GM12873 (cell line): ENCODE data around the gene PPHLN1.

Experiments
- TF ChIP-seq, protein P1 (sequence below): IDR thresholded peaks from 2 replicates; pipeline ENCODE4 v1.5.1; 2012; ENCODE audit warnings: low read depth, mild to moderate bottlenecking, moderate library complexity, low read length, control low read depth; ENCODE audit not compliant: insufficient read depth; ENCODE audit errors: missing control alignments

PPHLN1 gene

DNA sequence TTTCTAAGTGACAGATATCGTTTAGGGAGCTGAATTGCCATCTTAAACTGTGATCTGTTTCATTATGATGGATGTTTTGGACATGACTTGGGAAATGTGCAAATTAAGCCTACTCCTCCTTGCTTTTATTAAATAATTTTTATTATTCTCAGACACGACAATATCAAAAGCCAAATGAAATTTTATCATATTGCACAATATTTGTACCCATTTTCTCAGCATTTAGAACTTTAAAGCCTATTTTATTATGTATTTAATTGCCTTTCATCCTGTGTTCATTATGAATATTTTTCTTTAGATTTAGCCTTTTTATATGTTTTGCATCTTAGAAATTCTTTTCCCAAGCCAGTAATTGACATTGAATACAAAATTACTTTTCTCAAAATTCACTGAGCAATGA lies 102.9 kb downstream of the PPHLN1 start:
- TF ChIP-seq, protein P1, sequence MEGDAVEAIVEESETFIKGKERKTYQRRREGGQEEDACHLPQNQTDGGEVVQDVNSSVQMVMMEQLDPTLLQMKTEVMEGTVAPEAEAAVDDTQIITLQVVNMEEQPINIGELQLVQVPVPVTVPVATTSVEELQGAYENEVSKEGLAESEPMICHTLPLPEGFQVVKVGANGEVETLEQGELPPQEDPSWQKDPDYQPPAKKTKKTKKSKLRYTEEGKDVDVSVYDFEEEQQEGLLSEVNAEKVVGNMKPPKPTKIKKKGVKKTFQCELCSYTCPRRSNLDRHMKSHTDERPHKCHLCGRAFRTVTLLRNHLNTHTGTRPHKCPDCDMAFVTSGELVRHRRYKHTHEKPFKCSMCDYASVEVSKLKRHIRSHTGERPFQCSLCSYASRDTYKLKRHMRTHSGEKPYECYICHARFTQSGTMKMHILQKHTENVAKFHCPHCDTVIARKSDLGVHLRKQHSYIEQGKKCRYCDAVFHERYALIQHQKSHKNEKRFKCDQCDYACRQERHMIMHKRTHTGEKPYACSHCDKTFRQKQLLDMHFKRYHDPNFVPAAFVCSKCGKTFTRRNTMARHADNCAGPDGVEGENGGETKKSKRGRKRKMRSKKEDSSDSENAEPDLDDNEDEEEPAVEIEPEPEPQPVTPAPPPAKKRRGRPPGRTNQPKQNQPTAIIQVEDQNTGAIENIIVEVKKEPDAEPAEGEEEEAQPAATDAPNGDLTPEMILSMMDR: no peak

DNA sequence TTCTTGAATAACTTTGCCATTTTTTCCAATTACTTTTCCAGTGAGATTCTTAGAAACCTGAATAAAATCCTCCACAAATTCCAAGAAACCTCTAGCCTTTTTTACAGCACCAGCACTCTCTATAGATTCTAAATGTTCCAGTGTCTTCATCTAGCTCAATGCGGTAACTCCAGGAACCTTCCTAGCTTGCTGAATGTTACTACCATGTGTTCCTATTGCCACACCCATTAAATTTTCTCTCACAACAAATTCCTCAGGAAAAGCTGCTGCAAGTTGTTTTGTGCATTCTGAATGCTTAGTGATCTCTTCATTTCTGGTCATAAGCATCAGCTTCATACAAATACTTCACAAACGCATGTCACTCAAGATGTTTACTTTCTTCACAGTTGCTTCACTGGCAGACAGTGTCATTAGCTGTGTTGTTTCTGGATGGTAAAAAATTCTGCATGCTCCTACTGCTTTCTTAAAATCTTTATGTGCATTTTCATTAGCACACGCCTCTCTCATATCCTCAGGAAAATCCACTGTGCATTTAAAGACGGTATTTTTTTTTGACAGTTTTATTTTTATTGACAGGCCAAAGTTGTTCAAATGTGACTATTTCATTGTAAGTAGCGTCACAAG lies 106.7 kb downstream of the PPHLN1 start:
- TF ChIP-seq, protein P1: no peak

DNA sequence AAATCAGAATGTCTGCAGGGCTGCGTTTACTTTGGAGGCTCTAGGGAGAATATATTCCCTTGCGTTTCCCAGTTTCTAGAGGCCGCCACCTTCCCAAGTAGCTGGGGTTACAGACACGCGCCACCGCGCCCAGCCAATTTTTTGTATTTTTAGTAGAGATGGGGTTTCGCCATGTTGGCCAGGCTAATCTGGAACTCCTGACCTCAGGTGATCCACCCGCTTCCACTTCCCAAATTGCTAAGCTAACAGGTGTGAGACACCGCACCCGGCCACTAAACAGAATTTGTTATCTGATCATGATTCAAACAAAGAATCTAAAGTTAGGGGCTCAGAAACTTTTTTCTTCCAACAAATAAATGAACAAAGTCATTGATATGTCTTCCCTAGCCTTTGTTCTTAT lies 114.6 kb downstream of the PPHLN1 start:
- TF ChIP-seq, protein P1: no peak

DNA sequence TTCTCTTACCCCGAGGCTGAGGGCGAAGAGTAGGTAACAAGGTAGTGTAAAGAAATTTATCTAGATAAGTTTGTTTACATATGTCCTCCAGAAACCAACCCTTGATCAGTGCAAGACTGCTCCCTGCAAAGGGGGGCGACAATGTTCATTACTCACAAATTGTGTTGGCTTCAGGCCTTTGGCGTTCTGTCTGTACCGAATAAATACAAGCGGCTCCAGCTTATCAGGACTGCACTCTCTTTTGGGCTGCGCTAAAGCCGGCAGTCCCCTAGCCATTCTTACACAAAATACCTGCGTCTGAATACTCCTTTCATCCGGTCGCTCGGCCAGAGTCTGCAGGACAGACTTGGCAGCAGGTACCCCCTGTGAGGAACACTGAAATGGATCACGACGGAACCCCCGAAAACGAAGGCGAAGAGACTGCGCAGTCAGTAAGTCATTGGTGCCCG lies 116.4 kb downstream of the PPHLN1 start:
- TF ChIP-seq, protein P1: no peak

DNA sequence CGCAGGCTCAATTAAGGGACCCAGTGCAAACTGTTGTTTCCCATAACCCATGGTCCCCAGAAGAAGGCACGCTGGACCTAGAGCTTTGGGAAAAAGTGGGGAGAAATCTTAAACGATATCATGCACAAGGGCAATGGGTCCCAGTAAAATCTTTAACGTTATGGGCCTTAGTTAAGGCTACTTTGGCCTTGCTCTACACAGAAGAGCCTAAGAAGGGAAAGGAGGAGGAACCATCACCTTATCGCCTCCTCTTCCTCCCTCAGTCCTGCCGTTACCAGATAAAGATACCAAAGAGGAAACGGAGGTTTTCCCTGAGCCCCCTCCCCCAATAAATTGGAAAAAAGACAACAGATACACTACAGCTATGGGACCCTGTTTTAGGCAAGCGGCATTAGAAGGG lies 116.9 kb downstream of the PPHLN1 start:
- TF ChIP-seq, protein P1: no peak

DNA sequence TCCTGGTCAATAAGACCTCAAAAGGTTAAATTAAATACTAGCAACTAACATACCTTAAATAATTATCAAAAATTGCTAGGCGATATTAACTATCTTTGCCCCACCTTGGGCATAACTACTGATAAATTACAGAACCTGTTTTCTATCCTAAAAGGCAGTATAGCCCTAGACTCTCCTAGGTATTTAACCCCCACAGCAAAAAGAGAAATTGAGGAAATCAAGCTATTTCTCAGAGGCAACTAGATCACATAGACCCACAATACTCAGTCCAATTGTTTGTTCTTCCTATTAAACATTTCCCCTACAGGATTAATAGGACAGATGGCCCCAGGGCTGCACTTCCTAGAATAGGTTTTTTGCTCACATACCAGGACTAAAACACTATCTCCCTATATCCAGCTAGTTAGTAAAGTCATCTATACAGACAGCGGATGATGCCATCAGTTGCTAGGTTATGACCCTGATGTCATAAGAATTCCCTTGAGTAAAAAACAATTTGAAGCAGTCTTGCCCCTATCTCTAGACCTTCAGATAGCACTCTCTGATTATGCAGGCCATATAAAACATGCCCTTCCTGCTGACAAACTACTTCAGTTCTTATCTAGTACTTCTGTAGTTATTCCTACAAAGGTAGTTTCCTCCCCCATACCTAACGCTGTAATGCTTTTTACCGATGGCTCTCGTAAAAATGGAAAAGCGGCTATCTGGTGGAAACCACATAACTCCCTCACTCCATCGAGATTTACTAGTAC lies 118.4 kb downstream of the PPHLN1 start:
- TF ChIP-seq, protein P1: no peak

DNA sequence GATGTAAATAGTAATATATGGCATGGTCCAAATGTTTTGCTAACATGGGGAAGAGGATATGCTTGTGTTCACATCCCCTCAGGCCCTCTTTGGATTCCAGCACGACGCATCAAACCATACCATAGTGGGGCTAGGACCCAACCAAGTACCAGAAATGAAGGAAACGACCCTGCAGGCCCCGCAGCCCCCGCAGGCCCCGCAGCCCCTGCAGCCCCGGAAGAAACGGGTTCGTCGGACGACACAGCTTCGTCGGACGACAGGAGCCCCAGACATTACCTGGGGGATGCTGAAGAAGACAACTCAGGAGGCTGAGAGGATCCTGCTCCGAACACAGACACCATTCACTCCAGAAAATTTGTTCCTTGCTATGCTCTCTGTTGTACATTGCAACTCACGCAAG lies 119.9 kb downstream of the PPHLN1 start:
- TF ChIP-seq, protein P1: no peak
